Stimulated activated CD4-positive, alpha-beta T cell treated with anti-CD3 and anti-CD28 coated beads, Interleukin-1b, Interleukin-23, amount 100 ng/mL, for 4 hours (primary cell): Measurements from ENCODE around the gene CLDN9.
"Not testable (repeated sequence)": the region's sequence is repeated elsewhere in the genome, so short reads cannot be mapped to it uniquely, and the experiment has no call there.

ENCODE experiments used
- DNase-seq, 2 donors: peaks; one replicate each; pipeline ENCODE4 v3.0.0-alpha.2; 2020; ENCODE audit warnings: low read depth in 2 of 2

The CLDN9 gene

DNA sequence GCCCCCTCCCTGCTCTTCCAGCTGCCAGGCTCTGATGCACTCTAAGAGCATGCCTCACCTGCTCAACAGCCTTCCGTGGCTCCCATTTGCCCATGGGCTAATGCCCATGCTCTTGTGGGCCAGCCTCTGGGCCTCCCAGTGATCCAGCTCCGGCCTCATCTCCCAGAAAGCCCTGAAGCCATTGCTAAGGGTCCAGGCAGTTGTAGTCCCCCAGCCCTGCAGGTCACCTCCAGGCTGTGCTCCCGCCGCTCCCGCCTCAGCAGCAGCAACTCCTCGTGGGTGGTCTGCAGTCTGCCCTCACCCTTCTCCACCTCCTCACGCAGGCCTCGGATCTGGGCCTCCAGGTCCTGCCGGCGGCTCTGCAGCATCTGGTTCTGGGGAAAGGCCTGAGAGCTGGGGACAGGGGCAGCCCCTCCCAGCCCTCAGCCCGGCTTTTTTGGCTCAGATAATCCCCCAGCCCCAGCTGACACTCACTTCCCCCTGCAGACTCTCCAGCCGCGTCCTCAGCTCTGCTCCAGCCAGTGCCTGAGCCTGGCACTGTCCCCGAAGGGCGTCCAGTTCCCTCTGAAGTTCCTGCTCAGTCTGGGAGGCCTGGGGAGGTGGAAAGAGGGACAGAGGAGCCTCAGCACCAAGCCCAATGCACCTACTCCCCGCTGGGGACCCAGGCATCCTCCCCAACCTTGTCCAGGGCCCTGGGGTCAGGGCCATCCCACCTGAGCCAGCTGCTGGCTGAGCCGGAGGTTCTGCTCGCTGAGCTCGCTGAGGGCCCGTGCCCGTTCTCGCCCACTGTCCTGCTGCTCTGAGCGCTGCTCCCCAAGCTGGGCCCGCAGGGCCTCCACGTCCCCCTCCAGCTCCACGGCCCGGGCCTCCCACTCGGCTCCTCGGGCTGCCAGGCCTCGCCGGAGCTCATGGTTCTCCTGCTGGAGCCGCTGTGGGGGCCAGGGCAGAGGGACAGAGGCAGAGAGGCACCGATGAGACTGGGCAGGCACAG is 17.8 kb downstream of the CLDN9 start:
- DNase-seq: no peak

GRCh38 chr16:3032624-3033023 is 19.9 kb downstream of the CLDN9 start:
- DNase-seq: no peak

DNA sequence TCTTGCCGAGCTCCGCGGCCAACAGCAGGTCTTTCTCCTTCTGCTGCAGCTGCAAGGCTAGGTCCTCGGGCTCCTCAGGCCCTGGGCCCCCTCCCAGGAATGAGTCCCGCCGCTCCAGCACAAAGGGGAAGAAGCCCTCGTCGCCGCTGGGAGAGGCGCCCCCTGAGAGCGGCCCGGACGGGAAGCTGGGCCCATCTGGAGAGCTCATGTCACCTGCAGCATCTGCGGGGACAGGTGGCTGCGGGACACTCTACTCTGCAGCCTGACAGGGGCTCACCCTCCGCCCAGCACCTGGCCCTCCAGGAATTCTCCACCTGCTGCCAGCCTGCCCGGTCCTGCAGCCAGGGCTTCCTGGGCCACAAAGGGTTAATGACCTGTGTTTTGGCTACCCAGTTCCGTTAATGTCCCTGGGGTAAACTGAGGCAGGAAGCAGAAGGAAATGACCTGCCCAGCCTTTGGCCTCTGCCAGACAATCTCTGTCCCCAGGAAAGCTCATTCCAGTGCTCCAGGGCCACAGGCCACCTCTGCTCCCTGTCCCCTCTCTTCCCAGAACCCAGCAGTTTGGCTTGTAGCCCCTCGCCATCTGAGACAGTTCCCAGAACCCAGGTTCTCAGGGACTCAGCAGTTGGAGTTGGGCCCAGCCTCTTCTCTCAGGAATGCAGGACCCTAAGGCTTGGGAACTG is 22.7 kb downstream of the CLDN9 start:
- DNase-seq: no peak

GRCh38 chr16:3035972-3036725 is 23.4 kb downstream of the CLDN9 start:
- DNase-seq: no peak

DNA sequence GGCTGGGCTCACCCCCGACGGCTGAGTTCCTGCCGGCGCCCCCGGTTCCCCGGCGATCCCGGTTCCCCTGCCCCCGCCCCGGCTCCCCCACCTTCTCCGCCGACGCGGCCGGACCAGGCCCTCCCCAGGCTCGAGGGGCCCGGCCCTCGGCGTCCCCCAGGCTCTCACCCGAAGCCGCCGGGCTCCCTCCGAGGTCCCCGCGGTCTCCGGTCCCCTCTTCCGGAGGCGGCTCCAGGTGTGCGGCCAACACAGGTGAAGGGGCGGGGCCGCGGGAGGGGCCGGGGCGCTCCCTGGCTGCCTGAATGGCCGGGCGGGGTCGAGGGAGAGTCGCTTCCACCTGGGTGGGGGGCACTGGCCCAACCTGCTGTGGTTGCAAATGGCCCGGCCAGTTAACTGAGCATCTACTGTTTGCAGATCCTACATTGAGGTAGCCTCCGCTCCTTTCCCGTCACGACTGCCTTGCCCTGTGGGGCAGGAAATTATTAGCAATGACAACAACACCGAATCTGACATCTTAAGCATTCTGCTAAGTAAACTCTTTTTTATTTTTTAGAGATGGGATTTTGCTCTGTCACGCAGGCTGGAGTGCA is 24.1 kb downstream of the CLDN9 start, which contains the start of gene BICDL2:
BICDL2 (minus strand) TSS at position 219 of the 590 bp plus-strand sequence. CDS start 1,448 bp downstream, outside the sequence.
- no peak for DNase-seq

GRCh38 chr16:3038256-3038655 is 25.5 kb downstream of the CLDN9 start:
- DNase-seq: no peak

DNA sequence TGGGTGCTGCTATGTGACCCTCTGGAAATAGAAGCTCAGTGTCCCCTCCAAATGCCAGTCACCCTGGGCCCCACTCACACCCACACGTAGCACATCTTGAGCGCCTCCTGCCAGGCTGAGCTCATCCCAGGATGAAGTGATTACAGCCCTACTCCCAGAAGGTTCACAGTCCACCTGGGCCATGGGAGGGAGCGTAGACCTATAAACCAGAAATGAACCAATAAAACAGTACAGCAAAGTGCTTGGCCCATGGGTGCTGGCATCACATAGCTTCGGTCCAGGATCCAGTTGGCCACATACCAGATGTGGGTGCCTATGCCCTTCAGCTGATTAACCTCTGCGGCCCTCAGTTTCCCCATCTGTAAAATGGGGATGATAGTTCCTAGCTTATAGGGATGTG is 26.2 kb downstream of the CLDN9 start:
- no peak for DNase-seq

DNA sequence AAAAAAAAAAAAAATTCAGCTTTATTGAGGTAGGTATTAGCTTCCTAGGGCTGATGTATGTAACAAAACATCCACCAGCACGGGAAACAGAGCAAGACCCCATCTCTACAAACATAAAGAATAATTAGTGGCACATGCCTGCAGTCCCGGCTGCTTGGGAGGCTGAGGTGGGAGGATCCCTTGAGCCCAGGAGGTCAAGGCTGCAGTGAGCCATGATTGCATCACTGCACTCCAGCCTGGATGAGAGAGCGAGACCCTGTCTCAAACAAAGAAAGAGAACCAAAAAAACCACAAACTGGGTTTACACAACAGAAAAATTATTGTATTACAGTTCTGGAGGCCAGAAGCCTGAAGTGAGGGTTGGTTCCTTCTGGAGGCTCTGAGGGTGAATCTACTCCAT is 29.7 kb downstream of the CLDN9 start:
- no peak for DNase-seq

GRCh38 chr16:3044708-3045107 is 32.0 kb downstream of the CLDN9 start:
- DNase-seq: no peak

GRCh38 chr16:3045758-3046640 is 33.3 kb downstream of the CLDN9 start, which contains the start of gene MMP25:
MMP25 (plus strand) TSS chr16:3046561; CDS start chr16:3046918, 357 bp downstream.
- DNase-seq: no peak

DNA sequence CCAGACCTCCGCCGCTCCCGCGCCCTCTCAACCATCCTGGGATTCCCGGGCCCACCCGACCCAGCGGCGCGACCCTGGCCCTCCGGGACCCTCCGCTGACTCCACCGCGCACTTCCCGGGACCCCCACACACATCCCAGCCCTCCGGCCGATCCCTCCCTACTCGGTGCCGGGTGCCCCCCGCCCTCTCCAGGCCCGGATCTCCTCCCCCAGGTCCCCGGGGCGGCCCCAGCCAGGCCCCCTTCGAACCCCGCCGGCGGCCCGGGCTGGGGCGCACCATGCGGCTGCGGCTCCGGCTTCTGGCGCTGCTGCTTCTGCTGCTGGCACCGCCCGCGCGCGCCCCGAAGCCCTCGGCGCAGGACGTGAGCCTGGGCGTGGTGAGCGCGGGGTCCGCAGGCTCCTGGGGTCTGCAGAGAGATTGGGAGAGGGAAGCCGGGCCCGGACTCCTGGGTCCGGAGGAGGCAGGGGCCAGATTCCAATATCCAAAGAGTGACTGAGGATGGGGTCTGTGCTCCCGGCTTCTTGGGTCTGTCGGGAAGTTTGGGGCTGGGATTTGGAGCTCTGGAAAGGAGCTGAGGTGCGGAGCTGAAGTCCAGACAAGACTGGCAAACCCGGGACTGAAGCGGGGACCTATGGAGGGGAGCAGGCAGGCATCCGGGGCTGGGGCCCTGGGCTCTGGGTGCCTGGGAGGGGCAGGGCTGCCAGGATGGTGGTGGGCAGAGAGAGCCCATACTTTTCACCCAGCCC is 34.1 kb downstream of the CLDN9 start:
- DNase-seq: no peak

GRCh38 chr16:3047387-3047720 is 34.6 kb downstream of the CLDN9 start:
- no peak for DNase-seq

- no peak for DNase-seq
Observed at GRCh38 chr16:3049921-3050481, 37.3 kb downstream of the CLDN9 start.

- no peak for DNase-seq
Observed at GRCh38 chr16:3050487-3050886, 37.8 kb downstream of the CLDN9 start.

DNA sequence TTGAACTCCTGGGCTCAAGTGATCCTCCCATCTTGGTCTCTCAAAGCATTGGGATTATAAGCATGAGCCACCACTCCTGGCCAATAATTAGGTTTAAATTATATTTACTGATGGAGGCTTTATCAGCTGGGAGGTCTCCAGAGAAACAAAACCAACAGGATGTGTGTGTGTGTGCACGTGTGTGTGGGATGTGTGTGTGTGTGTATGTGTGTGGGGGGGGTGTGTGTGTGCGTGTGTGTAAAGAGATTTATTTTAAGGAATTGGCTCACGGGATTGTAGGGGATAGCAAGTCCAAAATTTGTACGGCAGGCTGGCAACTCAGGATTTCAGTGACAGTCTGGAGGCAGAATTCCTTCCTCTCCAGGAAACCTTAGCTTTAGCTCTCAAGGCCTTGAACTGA is 38.3 kb downstream of the CLDN9 start:
- DNase-seq: no peak

- DNase-seq: no peak
Observed at GRCh38 chr16:3051494-3051893, 38.8 kb downstream of the CLDN9 start.

GRCh38 chr16:3052571-3053329 is 40.0 kb downstream of the CLDN9 start:
- DNase-seq: not testable (repeated sequence)

- DNase-seq: not testable (repeated sequence)
Observed at GRCh38 chr16:3053330-3053710, 40.6 kb downstream of the CLDN9 start.
